Ovary (tissue), 9 donors: ENCODE results near the gene VEGFB. TPM values are rescaled to one million over a fixed set of nuclear protein-coding genes. Genes with fewer than 3 reads are reported as not detected.
A peak's percentile ranks its signal among the peaks of the same experiment; 100 is the strongest.

Experiments
- DNase-seq, 5 donors: peaks; one replicate each; pipeline ENCODE4 v3.0.0-alpha.2; 2019 to 2020
- H3K27ac ChIP-seq, 2 donors: fragments of 200-600 bp; one replicate each; pipeline versions ENCODE4 v1.5.1 to v1.8.0; 2019 to 2022
- H3K27me3 ChIP-seq: fragments of 200-600 bp; one replicate; pipeline ENCODE4 v1.8.0; 2022
- H3K36me3 ChIP-seq: fragments of 200-600 bp; sonication (generic); one replicate; pipeline ENCODE4 v1.5.1; 2019
- H3K4me1 ChIP-seq: one replicate; pipeline ENCODE4 v1.8.1; 2013; ENCODE audit warnings: mild to moderate bottlenecking, moderate library complexity; ENCODE audit not compliant: insufficient read depth
- H3K4me3 ChIP-seq: fragments of 200-600 bp; sonication (generic); one replicate; pipeline ENCODE4 v1.5.1; 2017
- H3K9me3 ChIP-seq, 2 donors: fragments of 200-600 bp in 1 of 2; sonication (generic) in 1 of 2; one replicate each; pipeline versions ENCODE4 v1.5.1 to v1.8.1; 2013 to 2019; ENCODE audit warnings: mild to moderate bottlenecking in 1 of 2, moderate library complexity in 1 of 2
- EP300 ChIP-seq: sonication (generic); formaldehyde crosslinking; IDR thresholded peaks from one replicate; pipeline ENCODE4 v1.6.1; 2017; ENCODE audit warnings: antibody characterized with exemption
- POLR2A ChIP-seq: fragments of 450-650 bp; IDR thresholded peaks from one replicate; pipeline ENCODE4 v1.6.1; 2017; ENCODE audit warnings: antibody characterized with exemption, mild to moderate bottlenecking, moderate library complexity
- WGBS, 3 donors: extraction: QIAGEN DNeasy Blood & Tissue Kit in 1 of 3; methylation state at CpG; one replicate each; pipeline versions ENCODE4 v1.1.5 to v1.1.7; 2013 to 2017; 5-methylcytosine and 5-hydroxymethylcytosine counted together
- intact Hi-C, 4 donors: fragments of 100-400 bp; cut with DNase I; formaldehyde crosslinking; loops; one replicate each; pipeline versions ENCODE4 v1.11.0 to v1.15.1; 2022 to 2023
- polyA plus RNA-seq, 2 donors: library from polyadenylated mRNA; stranded (reverse); fragments of 200-250 nt in 1 of 2; fragments of 350-450 nt in 1 of 2; fragmentation: Illumina TruSeq in 1 of 2; extraction: RNeasy Lipid Tissue Mini Kit (QIAGEN cat#74804) in 1 of 2; gene quantifications; one replicate each; pipeline ENCODE4 v1.2.3, GENCODE V29; 2013 to 2014
- total RNA-seq, 7 donors: library from RNA; depleted of rRNA in 2 of 7; stranded (reverse); fragments of >200 nt in 2 of 7; fragmentation: NEBNext Ultra II Directional in 3 of 7; extraction: Animal tissue kit (Norgen Biotek cat#: 25700) in 3 of 7; gene quantifications; one replicate each; pipeline versions ENCODE4 v1.1.0 to v1.2.4, GENCODE V29; 2016 to 2023
- TF ChIP-seq, protein P1 (sequence below), 3 donors: fragments of 450-650 bp in 2 of 3; fragments of 200-600 bp in 1 of 3; IDR thresholded peaks; one replicate each; pipeline versions ENCODE4 v1.5.1 to v1.8.0; 2016 to 2022; ENCODE audit warnings: antibody characterized with exemption in 3 of 3, mild to moderate bottlenecking in 1 of 3
- donor health status: DM: no; HTN: no; CAD: no; lungs with moderate emphysema.
- donor health status: DM: no; HTN: no; CAD: no.
- donor health status: Bipolar disorder and iron deficiency.
- donor health status: DM: yes; HTN: yes; CAD: no.
- donor health status: DM: no; HTN: no; CAD: no.
- donor health status: DM: yes; HTN: yes; CAD: no.

Gene VEGFB
- total and polyA plus RNA-seq, 9 donors = 27.4 to 164 (median 124) TPM

DNA sequence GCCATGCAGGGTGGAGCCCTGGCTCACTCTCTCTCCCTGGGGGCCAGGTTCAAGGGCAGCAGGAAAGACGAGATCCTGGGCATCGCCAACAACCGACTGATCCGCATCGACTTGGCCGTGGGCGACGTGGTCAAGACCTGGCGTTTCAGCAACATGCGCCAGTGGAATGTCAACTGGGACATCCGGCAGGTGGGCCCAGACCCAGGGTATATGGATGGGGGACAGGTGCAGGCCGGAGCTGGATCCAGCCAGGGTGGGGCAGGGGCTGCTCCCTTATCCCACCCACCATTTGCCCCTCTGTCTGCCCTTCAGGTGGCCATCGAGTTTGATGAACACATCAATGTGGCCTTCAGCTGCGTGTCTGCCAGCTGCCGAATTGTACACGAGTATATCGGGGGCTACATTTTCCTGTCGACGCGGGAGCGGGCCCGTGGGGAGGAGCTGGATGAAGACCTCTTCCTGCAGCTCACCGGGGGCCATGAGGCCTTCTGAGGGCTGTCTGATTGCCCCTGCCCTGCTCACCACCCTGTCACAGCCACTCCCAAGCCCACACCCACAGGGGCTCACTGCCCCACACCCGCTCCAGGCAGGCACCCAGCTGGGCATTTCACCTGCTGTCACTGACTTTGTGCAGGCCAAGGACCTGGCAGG, 11.3 kb upstream of the VEGFB start:
- no peaks in the 10 kb centered on the region for H3K9me3 ChIP-seq
- H3K4me3 ChIP-seq = no peak overlapping the region
- 63 to 70% (median 67%) methylated on average over 24 of the region's 24 CpGs for WGBS, 3 donors
- peaks cover 20% of the 10 kb centered on the region for H3K4me1 ChIP-seq
- peak; percentile 24 to 57 (median 30) for DNase-seq
- no peaks in the 10 kb centered on the region for H3K36me3 ChIP-seq
- no peak overlapping the region for H3K27ac ChIP-seq
- intact Hi-C loops = no loop called here
- TF ChIP-seq, protein P1, sequence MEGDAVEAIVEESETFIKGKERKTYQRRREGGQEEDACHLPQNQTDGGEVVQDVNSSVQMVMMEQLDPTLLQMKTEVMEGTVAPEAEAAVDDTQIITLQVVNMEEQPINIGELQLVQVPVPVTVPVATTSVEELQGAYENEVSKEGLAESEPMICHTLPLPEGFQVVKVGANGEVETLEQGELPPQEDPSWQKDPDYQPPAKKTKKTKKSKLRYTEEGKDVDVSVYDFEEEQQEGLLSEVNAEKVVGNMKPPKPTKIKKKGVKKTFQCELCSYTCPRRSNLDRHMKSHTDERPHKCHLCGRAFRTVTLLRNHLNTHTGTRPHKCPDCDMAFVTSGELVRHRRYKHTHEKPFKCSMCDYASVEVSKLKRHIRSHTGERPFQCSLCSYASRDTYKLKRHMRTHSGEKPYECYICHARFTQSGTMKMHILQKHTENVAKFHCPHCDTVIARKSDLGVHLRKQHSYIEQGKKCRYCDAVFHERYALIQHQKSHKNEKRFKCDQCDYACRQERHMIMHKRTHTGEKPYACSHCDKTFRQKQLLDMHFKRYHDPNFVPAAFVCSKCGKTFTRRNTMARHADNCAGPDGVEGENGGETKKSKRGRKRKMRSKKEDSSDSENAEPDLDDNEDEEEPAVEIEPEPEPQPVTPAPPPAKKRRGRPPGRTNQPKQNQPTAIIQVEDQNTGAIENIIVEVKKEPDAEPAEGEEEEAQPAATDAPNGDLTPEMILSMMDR (IDR thresholded peaks at IDR 0.05) = no peak
- TF ChIP-seq EP300 (no peak), POLR2A (no peak)
- H3K27me3 ChIP-seq = no peaks in the 10 kb centered on the region

DNA sequence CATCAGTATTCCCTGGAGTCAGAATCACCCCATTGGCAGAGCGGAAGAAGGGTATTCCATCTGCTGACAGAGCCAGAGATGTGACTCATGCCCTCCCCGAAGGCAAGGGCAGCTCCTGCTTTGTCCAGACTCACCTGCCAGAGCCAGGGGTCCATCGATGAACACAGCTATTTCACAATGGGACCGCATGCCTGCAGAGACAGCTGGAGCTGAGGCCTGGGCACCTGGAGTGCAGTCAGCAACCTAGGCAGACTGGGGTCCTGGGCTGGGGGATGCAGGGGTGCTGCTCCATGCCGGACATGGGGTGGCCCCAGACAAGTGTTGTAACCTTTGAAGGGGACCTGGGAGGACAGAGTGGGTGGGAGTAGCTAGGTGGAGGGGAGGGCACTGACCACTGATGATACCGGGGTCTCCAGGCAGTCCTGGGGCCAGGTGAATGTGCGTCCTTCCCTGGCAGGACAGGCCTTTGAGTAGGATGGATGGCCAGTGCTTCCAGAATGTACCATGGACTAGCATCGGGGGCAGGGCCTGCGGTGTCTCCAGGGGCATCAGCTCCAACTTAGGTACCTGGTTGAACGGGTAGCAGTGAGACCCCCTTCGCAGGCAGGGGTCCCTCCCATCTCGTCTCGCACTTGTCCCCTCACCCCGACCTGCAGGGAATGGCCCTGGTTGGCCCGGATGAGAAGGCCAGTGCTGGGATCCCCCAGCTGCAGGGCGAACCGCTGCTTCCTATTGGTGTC, 10.1 kb upstream of the VEGFB start:
- peaks cover 20% of the 10 kb centered on the region for H3K4me1 ChIP-seq
- 84 to 88% (median 87%) methylated on average over 8 to 17 of the region's 17 CpGs for WGBS, 3 donors
- peak; percentile 16 to 41 (median 31) for DNase-seq

DNA sequence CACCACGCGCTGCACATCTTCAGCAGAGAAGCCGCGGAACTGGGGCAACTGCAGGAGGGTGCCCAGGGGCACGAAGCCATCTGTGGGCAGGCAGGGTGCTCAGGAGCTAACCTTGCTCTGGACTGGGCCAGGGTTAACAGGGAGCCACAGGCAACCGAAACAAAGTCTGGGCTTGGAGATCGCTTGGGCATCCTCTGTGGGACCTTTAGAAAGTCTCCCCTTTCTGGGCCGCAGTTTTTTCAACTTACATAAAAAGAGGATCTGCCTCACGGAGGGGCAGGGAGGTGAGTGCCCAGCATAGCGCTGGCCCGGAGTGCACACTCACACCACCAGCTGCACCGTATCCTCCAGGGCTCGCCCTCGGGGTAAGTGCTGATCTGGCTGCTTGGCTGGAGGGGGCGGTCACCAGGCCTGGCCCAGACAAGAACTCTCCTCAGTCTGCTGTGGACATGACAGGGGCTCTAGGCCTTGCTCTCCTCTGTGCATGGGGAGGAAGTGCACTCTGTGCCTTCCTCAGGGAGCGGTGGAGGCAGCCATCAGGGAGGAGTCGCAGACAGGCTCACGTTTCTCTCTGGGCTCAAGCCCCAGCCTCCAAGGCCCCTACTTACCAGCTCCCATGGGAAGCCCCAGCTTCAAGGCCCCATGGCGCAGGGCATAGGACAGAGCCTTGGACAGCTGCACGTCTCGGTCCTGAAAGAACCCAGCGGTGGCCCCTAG, 9.3 kb upstream of the VEGFB start:
- no peaks in the 10 kb centered on the region for H3K27me3 ChIP-seq
- peaks cover 23% of the 10 kb centered on the region for H3K4me1 ChIP-seq
- H3K36me3 ChIP-seq = no peaks in the 10 kb centered on the region
- peak; percentile 12 to 50 (median 43) for DNase-seq
- intact Hi-C loops = no loop called here
- H3K27ac ChIP-seq = peak overlapping the region; percentile 52 to 62
- TF ChIP-seq POLR2A (no peak), EP300 (no peak)
- TF ChIP-seq, protein P1 (IDR thresholded peaks at IDR 0.05) = no peak
- H3K9me3 ChIP-seq = no peaks in the 10 kb centered on the region
- 62 to 67% (median 65%) methylated on average over 22 of the region's 22 CpGs for WGBS, 3 donors
- H3K4me3 ChIP-seq = peak overlapping the region; percentile 64

More for the DNA sequence above, 10.1 kb upstream of the VEGFB start:
- Histone ChIP-seq H3K36me3 (no peaks in the 10 kb centered on the region), H3K27ac (no peak overlapping the region), H3K4me3 (no peak overlapping the region), H3K9me3 (no peaks in the 10 kb centered on the region), H3K27me3 (no peaks in the 10 kb centered on the region)
- TF ChIP-seq, protein P1 (IDR thresholded peaks at IDR 0.05) = no peak
- TF ChIP-seq EP300 (no peak), POLR2A (no peak)
- intact Hi-C loops = no loop called here

DNA sequence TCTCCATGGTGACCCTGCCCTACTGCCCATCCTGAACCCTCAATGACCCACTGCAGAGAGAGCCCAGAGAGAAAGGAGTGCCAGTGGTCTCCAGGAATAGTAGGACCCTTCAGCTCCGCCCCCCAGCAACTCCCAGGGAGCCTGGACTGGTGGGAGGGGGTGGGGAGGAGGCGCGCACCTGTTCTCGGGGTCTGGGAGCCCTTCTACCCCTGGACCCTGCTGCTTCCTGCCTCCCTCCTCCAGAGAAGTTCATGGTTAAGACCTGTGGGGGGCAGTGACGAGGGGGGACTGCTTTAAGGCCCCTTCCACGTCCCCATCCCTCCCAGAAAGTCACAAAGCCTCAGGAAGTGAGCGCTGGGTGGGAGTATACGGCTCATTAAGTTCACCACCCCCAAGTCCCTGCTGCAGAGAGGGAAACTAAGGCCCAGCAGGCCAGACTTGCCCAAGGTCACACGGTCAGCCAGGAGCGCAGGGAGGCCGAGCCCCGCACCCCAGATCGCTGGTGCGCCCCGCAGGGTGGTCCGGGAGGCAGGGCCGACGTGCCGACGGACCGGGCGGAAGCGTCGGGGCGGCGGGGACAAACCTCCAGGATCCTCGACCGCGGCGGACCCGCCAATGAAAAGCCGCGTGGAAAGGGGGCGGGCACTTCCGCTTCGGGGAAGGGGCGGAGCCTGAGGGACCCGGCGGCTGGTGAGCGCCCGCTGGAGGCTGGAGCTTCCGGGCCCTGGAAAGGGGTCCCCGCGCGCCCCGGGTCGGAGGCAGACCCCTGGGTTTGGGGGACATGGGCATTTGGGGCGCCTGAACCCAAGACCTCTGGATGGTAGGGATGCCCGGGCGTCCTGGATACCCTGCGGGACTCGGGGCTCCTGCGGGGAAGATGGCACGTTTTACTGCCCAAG, 8.5 kb upstream of the VEGFB start, which contains the start of the genes NUDT22 and TRPT1:
NUDT22 (plus strand) TSS at position 667 of the 899 bp plus-strand sequence. CDS start 379 bp downstream, outside the sequence.
TRPT1 (minus strand) TSS at position 579 of the 899 bp plus-strand sequence; CDS start at position 253, 326 bp downstream.
- no peaks in the 10 kb centered on the region for H3K36me3 ChIP-seq
- H3K4me3 ChIP-seq = peak within 1 kb of the TSS; percentile 64
- peak within 1 kb of the TSS; percentile 52 to 62 for H3K27ac ChIP-seq
- intact Hi-C loops = no loop called here
- no peaks in the 10 kb centered on the region for H3K27me3 ChIP-seq
- no peaks in the 10 kb centered on the region for H3K9me3 ChIP-seq
- peak; percentile 90 to 95 (median 93) for DNase-seq
- H3K4me1 ChIP-seq = peaks cover 23% of the 10 kb centered on the region
- TF ChIP-seq EP300 (no peak), POLR2A (peak; percentile 92)
- TF ChIP-seq, protein P1 (IDR thresholded peaks at IDR 0.05) = peak in 2 of 3 donors; percentile 10 to 16
- 0 to 1% (median 0%) methylated on average over 40 to 54 of the region's 54 CpGs for WGBS, 3 donors
